Naive thymus-derived CD4-positive, alpha-beta T cell (primary cell): ENCODE measurements around the gene VRK2. TPM values are rescaled to one million over a fixed set of nuclear protein-coding genes. Genes with fewer than 3 reads are reported as not detected.
A peak's percentile ranks its signal among the peaks of the same experiment; 100 is the strongest.

Source experiments
- ATAC-seq: fragments of 150-1000 bp; cut with Tn5 transposase; 2 replicates; pipeline ENCODE4 v1.10.0; 2021; ENCODE audit warnings: mild to moderate bottlenecking, moderate library complexity
- CTCF ChIA-PET: fragments of 350-600 bp; sonication (Branson Sonifier 250); formaldehyde crosslinking; loops from one replicate; lab custom pipeline; 2021; ENCODE audit warnings: antibody characterized with exemption; lab: Charles Lee
- POLR2A ChIA-PET: fragments of 350-600 bp; sonication (Branson Sonifier 250); formaldehyde crosslinking; loops from one replicate; lab custom pipeline; 2021; ENCODE audit warnings: antibody characterized with exemption, inconsistent platforms; lab: Charles Lee
- DNase-seq, 9 donors: peaks; one replicate each; pipeline versions ENCODE4 v3.0.0 to v3.0.0-alpha.2; 2020 to 2022; ENCODE audit warnings: mixed read lengths in 1 of 9
- H3K27ac ChIP-seq: one replicate; pipeline ENCODE4 v1.7.0; 2013; ENCODE audit warnings: mild to moderate bottlenecking, low read depth, low read length, moderate library complexity
- H3K27me3 ChIP-seq, 2 donors: one replicate each; pipeline ENCODE4 v1.7.0; 2013; ENCODE audit warnings: low read length in 2 of 2, mild to moderate bottlenecking in 2 of 2, moderate library complexity in 2 of 2; ENCODE audit not compliant: control insufficient read depth in 2 of 2, insufficient read depth in 2 of 2
- H3K36me3 ChIP-seq, 3 experiments: 1 replicate in 2 of 3; 2 replicates in 1 of 3; pipeline ENCODE4 v1.7.0; 2013; ENCODE audit warnings: low read length in 3 of 3, mild to moderate bottlenecking in 3 of 3, moderate library complexity in 1 of 3; ENCODE audit not compliant: insufficient read depth in 3 of 3, control insufficient read depth in 2 of 3
- H3K4me1 ChIP-seq, 2 donors: one replicate each; pipeline ENCODE4 v1.7.0; 2013; ENCODE audit warnings: low read length in 2 of 2, mild to moderate bottlenecking in 2 of 2, moderate library complexity in 1 of 2; ENCODE audit not compliant: control insufficient read depth in 2 of 2, insufficient read depth in 2 of 2
- H3K4me3 ChIP-seq: 2 replicates; pipeline ENCODE4 v1.7.0; 2013; ENCODE audit warnings: mild to moderate bottlenecking, low read length
- H3K9me3 ChIP-seq, 3 experiments: 1 replicate in 2 of 3; 2 replicates in 1 of 3; pipeline ENCODE4 v1.7.0; 2013; ENCODE audit warnings: low read length in 3 of 3; ENCODE audit not compliant: control insufficient read depth in 2 of 3
- H3K27ac Mint-ChIP-seq, 9 donors: one replicate each; pipeline ENCODE4 v1.8.0; 2020 to 2022; ENCODE audit warnings: mixed read lengths in 9 of 9, mild to moderate bottlenecking in 8 of 9, moderate library complexity in 5 of 9, inconsistent platforms in 2 of 9
- H3K27me3 Mint-ChIP-seq, 5 donors: one replicate each; pipeline ENCODE4 v1.8.0; 2021 to 2022; ENCODE audit warnings: mixed read lengths in 5 of 5, mild to moderate bottlenecking in 1 of 5
- H3K36me3 Mint-ChIP-seq, 5 donors: one replicate each; pipeline ENCODE4 v1.8.0; 2020 to 2022; ENCODE audit warnings: mixed read lengths in 5 of 5, mild to moderate bottlenecking in 3 of 5, inconsistent platforms in 1 of 5
- H3K4me1 Mint-ChIP-seq, 7 donors: one replicate each; pipeline ENCODE4 v1.8.0; 2020 to 2022; ENCODE audit warnings: mixed read lengths in 7 of 7, mild to moderate bottlenecking in 3 of 7, inconsistent platforms in 1 of 7
- H3K4me3 Mint-ChIP-seq, 10 donors: one replicate each; pipeline ENCODE4 v1.8.0; 2020 to 2022; ENCODE audit warnings: mild to moderate bottlenecking in 10 of 10, mixed read lengths in 10 of 10, moderate library complexity in 6 of 10, inconsistent platforms in 2 of 10
- H3K9me3 Mint-ChIP-seq, 11 donors: one replicate each; pipeline ENCODE4 v1.8.0; 2020 to 2022; ENCODE audit warnings: mixed read lengths in 11 of 11, mild to moderate bottlenecking in 4 of 11, inconsistent platforms in 1 of 11, moderate library complexity in 1 of 11
- intact Hi-C, 2 donors: fragments of 100-400 bp; cut with micrococcal nuclease; formaldehyde crosslinking; loops; one replicate each; pipeline ENCODE4 v1.15.1; 2023
- polyA plus RNA-seq, 2 donors: library from polyadenylated mRNA; unstranded; fragments of 300-500 nt; fragmentation: Illumina TruSeq; gene quantifications; one replicate each; pipeline ENCODE4 v1.2.3, GENCODE V29; 2021
- total RNA-seq, 6 experiments: library from RNA in 5 of 6; stranded (reverse) in 5 of 6; gene quantifications; 1 replicate in 5 of 6; 2 replicates in 1 of 6; pipeline ENCODE4 v1.2.3 and lab custom pipeline; 2021 to 2026

VRK2 gene
- total and polyA plus RNA-seq, 7 experiments from 2014 or later: 13.1 to 24.5 (median 15.2) TPM

DNA sequence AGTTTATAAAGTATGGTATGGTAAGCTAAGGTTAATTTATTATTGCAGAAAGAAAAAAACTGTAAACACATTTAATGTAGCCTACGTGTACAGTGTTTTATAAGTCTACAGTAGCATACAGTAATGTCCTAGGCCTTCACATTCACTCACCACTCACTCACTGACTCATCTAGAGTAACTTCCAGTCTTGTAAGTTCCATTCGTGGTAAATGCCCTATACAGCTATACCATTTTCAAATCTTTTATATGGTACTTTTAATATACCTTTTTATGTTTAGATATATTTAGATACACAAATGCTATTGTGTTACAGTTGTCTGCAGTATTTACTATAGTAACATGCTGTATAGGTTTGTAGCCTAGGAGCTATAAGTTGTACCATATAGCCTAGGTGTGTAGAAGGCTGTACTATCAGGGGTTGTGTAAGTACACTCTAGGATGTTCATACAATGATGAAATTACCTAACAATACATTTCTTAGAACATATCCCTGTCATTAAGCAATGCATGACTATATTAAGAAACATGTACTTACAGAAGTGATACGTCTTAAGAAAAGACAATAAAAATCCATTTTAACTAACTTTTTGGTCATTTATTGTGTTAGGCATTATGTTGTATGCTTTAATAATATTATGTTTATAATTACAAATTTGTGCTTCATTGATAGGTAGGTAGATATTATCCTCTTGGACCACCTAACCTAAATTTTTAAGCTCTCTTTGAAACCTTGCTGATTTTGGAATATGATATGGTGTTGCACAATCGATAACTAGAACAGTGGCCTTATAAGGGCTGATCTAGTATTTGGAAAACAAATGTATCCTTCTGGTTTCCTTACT is 51.9 kb downstream of the VRK2 start:
- H3K36me3 ChIP-seq: no peaks in the 10 kb centered on the region
- DNase-seq (no peak), ATAC-seq (no peak)
- no peak overlapping the region for H3K27ac ChIP-seq
- Mint-ChIP-seq H3K27me3 (no peaks in the 10 kb centered on the region), H3K36me3 (peaks cover 0 to 36% (median 30%) of the 10 kb centered on the region in 5 donors), H3K4me3 (no peak overlapping the region), H3K9me3 (peaks cover 0 to 18% (median 6%) of the 10 kb centered on the region in 11 donors), H3K27ac (no peak overlapping the region), H3K4me1 (peaks cover 0 to 7% (median 4%) of the 10 kb centered on the region in 7 donors)
- H3K4me1 ChIP-seq: no peaks in the 10 kb centered on the region
- no peak overlapping the region for H3K4me3 ChIP-seq
- ChIA-PET POLR2A (no interaction called here), CTCF (interaction anchor here (0.5 kb wide), 1 partner anchor 25 kb away, joined by 3 read pairs; no protein-coding TSS in a partner anchor)
- intact Hi-C loops: no loop called here
- no peaks in the 10 kb centered on the region for H3K9me3 ChIP-seq
- no peaks in the 10 kb centered on the region for H3K27me3 ChIP-seq

DNA sequence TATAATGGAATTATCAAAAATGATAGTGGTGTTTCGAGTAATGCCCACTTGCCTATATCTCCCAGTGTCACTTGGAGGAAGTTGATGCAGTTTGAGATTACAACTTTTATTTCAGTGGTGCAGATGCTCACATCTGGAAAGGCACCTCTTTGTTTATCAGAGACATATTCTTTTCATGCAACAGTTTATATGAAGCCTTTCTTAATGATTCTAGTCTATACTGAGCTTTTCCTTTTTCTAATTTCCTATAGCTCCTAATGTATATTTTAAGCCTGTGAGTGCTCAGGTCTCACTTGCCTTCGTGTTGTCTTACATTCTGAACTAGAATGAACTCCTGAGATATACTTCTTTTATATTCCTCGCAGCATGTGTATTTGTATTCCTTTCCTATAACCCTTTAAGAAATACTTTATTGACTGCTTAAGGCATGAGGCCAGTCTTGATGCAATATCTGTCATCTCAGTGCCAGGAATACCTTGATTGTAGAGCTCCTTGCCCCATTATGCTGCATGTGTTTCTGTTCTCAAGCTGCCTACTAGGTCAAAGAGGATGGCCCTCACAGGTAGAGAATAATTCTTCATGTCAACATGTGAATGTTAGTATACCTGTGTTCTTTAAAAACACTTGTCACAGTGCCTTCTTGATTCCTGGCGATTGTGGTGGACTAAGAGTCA is 52.6 kb downstream of the VRK2 start:
- peaks cover 0 to 7% (median 4%) of the 10 kb centered on the region in 7 donors for H3K4me1 Mint-ChIP-seq
- no peak for DNase-seq
- H3K4me3 ChIP-seq: no peak overlapping the region
- ChIA-PET CTCF (interaction anchor here (0.5 kb wide), 1 partner anchor 25 kb away, joined by 3 read pairs; no protein-coding TSS in a partner anchor), POLR2A (no interaction called here)
- H3K9me3 ChIP-seq: no peaks in the 10 kb centered on the region
- no peak overlapping the region for H3K27ac ChIP-seq
- peaks cover 0 to 35% (median 29%) of the 10 kb centered on the region in 5 donors for H3K36me3 Mint-ChIP-seq
- H3K27ac Mint-ChIP-seq: no peak overlapping the region
- no peak overlapping the region for H3K4me3 Mint-ChIP-seq
- H3K4me1 ChIP-seq: no peaks in the 10 kb centered on the region
- H3K27me3 Mint-ChIP-seq: no peaks in the 10 kb centered on the region
- no peaks in the 10 kb centered on the region for H3K36me3 ChIP-seq
- intact Hi-C loops: no loop called here
- H3K27me3 ChIP-seq: no peaks in the 10 kb centered on the region
- H3K9me3 Mint-ChIP-seq: peaks cover 0 to 17% (median 6%) of the 10 kb centered on the region in 11 donors
- ATAC-seq: no peak

DNA sequence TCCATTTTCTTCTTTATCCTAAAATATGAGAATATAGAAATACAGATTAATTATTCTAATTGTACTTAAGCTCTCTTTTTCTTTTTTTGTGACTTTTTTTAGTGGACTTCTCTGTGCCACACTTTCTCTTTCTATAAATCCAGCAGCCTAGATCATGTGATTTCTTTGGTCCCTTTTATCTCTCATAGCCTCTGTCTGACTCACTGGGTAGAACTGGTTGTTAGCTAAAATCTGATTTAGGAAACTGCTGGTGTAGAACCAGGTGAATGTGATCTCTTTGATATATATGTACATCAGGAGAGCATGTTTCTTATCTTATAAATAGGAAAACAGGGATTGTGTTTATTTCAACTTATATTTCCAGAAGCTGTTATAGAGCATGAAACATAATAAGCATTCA is 54.9 kb downstream of the VRK2 start:
- intact Hi-C loops: no loop called here
- no peak overlapping the region for H3K4me3 Mint-ChIP-seq
- H3K27me3 ChIP-seq: no peaks in the 10 kb centered on the region
- ATAC-seq (no peak), DNase-seq (no peak)
- CTCF ChIA-PET: no interaction called here
- no peaks in the 10 kb centered on the region for H3K9me3 ChIP-seq
- H3K27ac ChIP-seq: no peak overlapping the region
- no peak overlapping the region for H3K27ac Mint-ChIP-seq
- no peaks in the 10 kb centered on the region for H3K27me3 Mint-ChIP-seq
- H3K9me3 Mint-ChIP-seq: peaks cover 0 to under 1% (median 0%) of the 10 kb centered on the region in 11 donors
- H3K4me3 ChIP-seq: no peak overlapping the region
- peaks cover 0 to 5% (median 4%) of the 10 kb centered on the region in 7 donors for H3K4me1 Mint-ChIP-seq
- peaks cover 0 to 19% (median 13%) of the 10 kb centered on the region in 5 donors for H3K36me3 Mint-ChIP-seq
- no peaks in the 10 kb centered on the region for H3K36me3 ChIP-seq
- POLR2A ChIA-PET: no interaction called here
- no peaks in the 10 kb centered on the region for H3K4me1 ChIP-seq

DNA sequence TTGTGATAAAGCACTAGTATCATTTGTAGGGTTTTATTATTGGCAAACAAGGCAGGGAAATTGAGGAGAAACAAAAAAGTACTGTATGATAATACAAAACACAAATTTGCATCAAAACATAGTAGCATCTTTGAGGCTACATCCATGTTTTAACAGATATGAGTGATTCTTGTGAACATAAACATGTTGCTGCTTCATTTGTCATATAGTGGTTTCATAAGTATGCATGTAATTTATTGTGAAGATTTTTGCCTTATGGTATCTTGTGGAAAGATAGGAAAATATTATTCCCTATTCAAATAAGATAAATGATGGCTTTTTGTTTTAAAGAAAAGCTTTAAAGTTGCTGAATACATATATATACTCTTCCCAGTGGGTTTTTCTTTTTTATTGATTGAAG is 60.3 kb downstream of the VRK2 start:
- Mint-ChIP-seq H3K4me1 (peaks cover 0 to 11% (median 5%) of the 10 kb centered on the region in 7 donors), H3K27ac (no peak overlapping the region), H3K36me3 (peaks cover 0 to 41% (median 28%) of the 10 kb centered on the region in 5 donors), H3K27me3 (no peaks in the 10 kb centered on the region), H3K4me3 (no peak overlapping the region), H3K9me3 (no peaks in the 10 kb centered on the region)
- ChIA-PET CTCF (no interaction called here), POLR2A (no interaction called here)
- no peaks in the 10 kb centered on the region for H3K4me1 ChIP-seq
- intact Hi-C loops: no loop called here
- no peak overlapping the region for H3K4me3 ChIP-seq
- no peaks in the 10 kb centered on the region for H3K27me3 ChIP-seq
- no peak overlapping the region for H3K27ac ChIP-seq
- DNase-seq (no peak), ATAC-seq (no peak)
- no peaks in the 10 kb centered on the region for H3K9me3 ChIP-seq
- H3K36me3 ChIP-seq: no peaks in the 10 kb centered on the region

DNA sequence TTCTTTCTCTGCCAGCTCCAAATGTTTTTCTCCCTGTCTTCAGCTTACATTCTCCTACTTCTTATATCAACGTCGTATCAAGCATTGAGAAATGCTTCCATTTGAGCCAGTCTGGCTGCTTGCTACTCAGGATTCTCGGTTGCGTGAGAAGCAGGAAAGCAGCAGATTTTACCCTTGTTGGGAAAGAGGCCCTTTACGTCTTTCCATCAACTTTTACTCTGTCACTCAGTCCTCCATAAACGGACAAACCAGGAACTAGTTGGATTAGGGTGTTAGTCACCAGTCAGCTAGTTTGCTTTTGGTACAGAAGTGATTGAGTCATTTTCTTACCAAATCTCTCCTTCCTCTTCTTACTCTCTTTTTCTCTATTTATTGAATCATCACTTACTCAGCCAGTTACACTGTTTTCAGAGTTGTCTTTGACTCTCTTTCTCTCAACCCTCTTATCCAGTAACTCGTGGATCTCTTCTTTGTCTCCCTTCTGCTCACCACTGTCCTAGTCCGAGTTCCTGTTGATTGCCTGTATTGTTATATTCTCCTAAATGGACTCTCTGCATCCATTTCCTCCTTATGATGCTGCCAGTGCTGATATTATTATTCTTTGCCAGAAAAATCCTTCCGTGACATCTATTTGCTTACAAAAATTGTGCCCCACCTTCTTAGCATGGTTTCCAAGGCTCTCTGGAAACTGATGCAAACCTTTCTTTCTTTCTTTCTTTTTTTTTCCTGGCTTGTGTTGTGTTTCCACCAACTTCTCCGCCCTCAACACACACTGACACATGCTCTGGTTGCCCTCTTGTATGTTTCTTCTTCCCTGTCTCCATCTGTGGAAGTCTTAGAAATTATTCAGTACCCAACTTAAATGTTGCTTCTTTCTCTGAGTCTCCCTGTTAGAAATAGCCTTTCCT is 61.5 kb downstream of the VRK2 start:
- peaks cover 0 to 12% (median 5%) of the 10 kb centered on the region in 7 donors for H3K4me1 Mint-ChIP-seq
- intact Hi-C loops: no loop called here
- no peaks in the 10 kb centered on the region for H3K36me3 ChIP-seq
- no peak overlapping the region for H3K4me3 Mint-ChIP-seq
- no peaks in the 10 kb centered on the region for H3K27me3 ChIP-seq
- H3K4me3 ChIP-seq: no peak overlapping the region
- no peak overlapping the region for H3K27ac ChIP-seq
- no peaks in the 10 kb centered on the region for H3K9me3 ChIP-seq
- DNase-seq (no peak), ATAC-seq (peak; percentile 86)
- ChIA-PET CTCF (no interaction called here), POLR2A (no interaction called here)
- H3K27me3 Mint-ChIP-seq: no peaks in the 10 kb centered on the region
- H3K9me3 Mint-ChIP-seq: no peaks in the 10 kb centered on the region
- H3K27ac Mint-ChIP-seq: no peak overlapping the region
- H3K4me1 ChIP-seq: no peaks in the 10 kb centered on the region
- H3K36me3 Mint-ChIP-seq: peaks cover 0 to 47% (median 31%) of the 10 kb centered on the region in 5 donors

DNA sequence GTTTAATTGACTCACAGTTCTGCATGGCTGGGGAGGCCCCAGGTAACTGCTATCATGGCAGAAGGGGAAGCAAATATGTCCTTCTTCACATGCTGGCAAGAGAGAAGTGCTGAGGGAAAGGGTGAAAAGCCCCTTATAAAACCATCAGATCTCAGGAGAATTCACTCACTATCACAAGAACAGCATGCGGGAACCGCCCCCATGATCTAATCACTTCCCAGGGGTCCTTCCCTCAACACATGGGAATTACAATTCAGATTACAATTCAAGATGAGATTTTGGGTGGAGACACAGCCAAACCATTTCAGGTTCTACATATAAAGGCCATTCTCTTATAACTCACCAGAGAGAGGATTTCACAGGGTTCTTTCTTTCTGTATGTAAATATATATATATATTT is 62.9 kb downstream of the VRK2 start:
- intact Hi-C loops: no loop called here
- ChIA-PET POLR2A (no interaction called here), CTCF (no interaction called here)
- H3K27ac Mint-ChIP-seq: no peak overlapping the region
- DNase-seq (no peak), ATAC-seq (no peak)
- no peaks in the 10 kb centered on the region for H3K36me3 ChIP-seq
- H3K36me3 Mint-ChIP-seq: peaks cover 0 to 50% (median 31%) of the 10 kb centered on the region in 5 donors
- H3K9me3 ChIP-seq: no peaks in the 10 kb centered on the region
- no peak overlapping the region for H3K4me3 ChIP-seq
- H3K9me3 Mint-ChIP-seq: no peaks in the 10 kb centered on the region
- H3K4me1 ChIP-seq: no peaks in the 10 kb centered on the region
- no peak overlapping the region for H3K4me3 Mint-ChIP-seq
- no peak overlapping the region for H3K27ac ChIP-seq
- H3K27me3 ChIP-seq: no peaks in the 10 kb centered on the region
- H3K4me1 Mint-ChIP-seq: peaks cover 0 to 12% (median 5%) of the 10 kb centered on the region in 7 donors
- H3K27me3 Mint-ChIP-seq: no peaks in the 10 kb centered on the region
